Measurements from ENCODE around the gene CYP19A1. TPM values are rescaled to one million over a fixed set of nuclear protein-coding genes. Genes with fewer than 3 reads are reported as not detected.

CYP19A1 gene
- total and polyA plus RNA-seq, 10 of the 15 experiments (the other 5 are each of a cell fraction or from before 2014, with no cell fraction given), result 0.08 to 1.8 (median 0.70) TPM

GRCh38 chr15:51250217-51251011 is 88.0 kb downstream of the CYP19A1 start:
- CTCF ChIA-PET, result no interaction called here
- Histone ChIP-seq H3K36me3 (ENCODE audit: control insufficient read depth in 2 of 2, insufficient read depth in 2 of 2, low read length in 1 of 2) (no peaks in the 10 kb centered on the region), H3K9ac (ENCODE audit: control insufficient read depth, insufficient read depth, low read length) (no peak overlapping the region), H3K9me3 (replicated peaks; ENCODE audit: control insufficient read depth, insufficient read depth, low read length) (no peaks in the 10 kb centered on the region), H3K4me2 (ENCODE audit: control insufficient read depth, insufficient read depth) (no peak overlapping the region), H4K20me1 (ENCODE audit: control insufficient read depth, insufficient read depth) (no peaks in the 10 kb centered on the region), H3K27ac (ENCODE audit: control insufficient read depth, insufficient read depth) (no peak overlapping the region), H3K27me3 (replicated peaks in 1 of 2; ENCODE audit: control insufficient read depth in 2 of 2, insufficient read depth in 2 of 2, low read length in 1 of 2) (peaks cover 0 to 2% of the 10 kb centered on the region in 2 experiments; a peak in 2 of 4 replicates), H3K4me1 (ENCODE audit: control insufficient read depth, insufficient read depth, low read length) (no peaks in the 10 kb centered on the region), H2AFZ (ENCODE audit: control insufficient read depth, low read depth, low read length) (no peak overlapping the region), H3K79me2 (ENCODE audit: control insufficient read depth, insufficient read depth, low read length) (no peaks in the 10 kb centered on the region), H3K4me3 (no peak overlapping the region)
- BruUV-seq (replicated peaks), result no TSS peak
- POLR2A ChIA-PET, result no interaction called here
- SMC1A ChIA-PET (ENCODE audit: uncharacterized antibody, unreplicated experiment), result no interaction called here
- RAD21 ChIA-PET (ENCODE audit: unreplicated experiment), result no interaction called here
- no peak for ATAC-seq
- TF ChIP-seq CBFB (IDR thresholded peaks at IDR 0.05; ENCODE audit: low read depth), result no peak
- no peak for FAIRE-seq
- intact Hi-C loops (cut with micrococcal nuclease; ENCODE audit: unreplicated experiment) (no loop called here), in situ Hi-C loops (cut with MboI) (no loop called here)
- DNase-seq (ENCODE audit: low read depth, low spot score), result no peak
- whole genome bisulfite sequencing (ENCODE audit: insufficient coverage, insufficient replicate concordance, low lambda C conversion rate, missing lambda C conversion rate), result 0% methylated on average over 4 of the region's 4 CpGs

GRCh38 chr15:51245628-51246027 is 92.8 kb downstream of the CYP19A1 start:
- H4K20me1 ChIP-seq (ENCODE audit: control insufficient read depth, insufficient read depth), result no peaks in the 10 kb centered on the region
- ATAC-seq, result no peak
- RAD21 ChIA-PET (ENCODE audit: unreplicated experiment), result no interaction called here
- no peak overlapping the region for H3K4me2 ChIP-seq (ENCODE audit: control insufficient read depth, insufficient read depth)
- SMC1A ChIA-PET (ENCODE audit: uncharacterized antibody, unreplicated experiment), result no interaction called here
- CTCF ChIA-PET, result interaction anchor here (1.4 to 1.9 kb wide), 2 partner anchors 8 to 53 kb away, joined by 3 to 5 read pairs; no protein-coding TSS in a partner anchor
- no peak for FAIRE-seq
- whole genome bisulfite sequencing (ENCODE audit: insufficient coverage, insufficient replicate concordance, low lambda C conversion rate, missing lambda C conversion rate), result 89% methylated on average over 1 of the region's 1 CpG
- no peak for DNase-seq (ENCODE audit: low read depth, low spot score)
- H2AFZ ChIP-seq (ENCODE audit: control insufficient read depth, low read depth, low read length), result no peak overlapping the region
- no TSS peak for BruUV-seq (replicated peaks)
- no peak overlapping the region for H3K27ac ChIP-seq (ENCODE audit: control insufficient read depth, insufficient read depth)
- H3K9ac ChIP-seq (ENCODE audit: control insufficient read depth, insufficient read depth, low read length), result no peak overlapping the region
- intact Hi-C loops (cut with micrococcal nuclease; ENCODE audit: unreplicated experiment) (no loop called here), in situ Hi-C loops (cut with MboI) (no loop called here)
- H3K27me3 ChIP-seq (replicated peaks in 1 of 2; ENCODE audit: control insufficient read depth in 2 of 2, insufficient read depth in 2 of 2, low read length in 1 of 2), result peaks cover 0 to 2% of the 10 kb centered on the region in 2 experiments; a peak in 1 of 4 replicates
- no peak overlapping the region for H3K4me3 ChIP-seq
- no peak for TF ChIP-seq KDM1A (IDR thresholded peaks at IDR 0.05; ENCODE audit: borderline replicate concordance)
- H3K4me1 ChIP-seq (ENCODE audit: control insufficient read depth, insufficient read depth, low read length), result peaks cover 14% of the 10 kb centered on the region
- no peaks in the 10 kb centered on the region for H3K79me2 ChIP-seq (ENCODE audit: control insufficient read depth, insufficient read depth, low read length)
- POLR2A ChIA-PET, result no interaction called here
- H3K36me3 ChIP-seq (ENCODE audit: control insufficient read depth in 2 of 2, insufficient read depth in 2 of 2, low read length in 1 of 2), result no peaks in the 10 kb centered on the region
- H3K9me3 ChIP-seq (replicated peaks; ENCODE audit: control insufficient read depth, insufficient read depth, low read length), result no peaks in the 10 kb centered on the region
